SK-N-MC (cell line): Measurements from ENCODE around the gene IQSEC3.

Experiments
- EZH2 ChIP-seq: fragments of 200-600 bp; sonication (generic); IDR thresholded peaks from one replicate; pipeline ENCODE4 v1.6.1; 2017; ENCODE audit warnings: antibody characterized with exemption
- FOXP2 ChIP-seq: optimal IDR thresholded peaks from 2 replicates; pipeline ENCODE3; 2011; ENCODE audit warnings: mild to moderate bottlenecking, moderate library complexity; ENCODE audit not compliant: insufficient read depth; ENCODE audit errors: extremely low read length, control extremely low read depth
- POLR2AphosphoS5 ChIP-seq: IDR thresholded peaks from 2 replicates; pipeline ENCODE4 v1.6.1; 2012; ENCODE audit warnings: mild to moderate bottlenecking, low read depth, low read length, borderline replicate concordance

GRCh38 chr12:120951-121350 is 54.4 kb downstream of the IQSEC3 start:
- TF ChIP-seq EZH2 (no peak), POLR2AphosphoS5 (no peak), FOXP2 (no peak)
